HG02938 (cell line): ENCODE measurements around the gene SPPL2C.

ENCODE experiments used
- ATAC-seq: cut with Tn5 transposase; IDR thresholded peaks from one replicate; pipeline ENCODE4 v1.9.1; 2021; ENCODE audit warnings: mild to moderate bottlenecking, moderate library complexity; ENCODE audit not compliant: unreplicated experiment

Gene SPPL2C

GRCh38 chr17:45844695-45845375 lies at the start of gene SPPL2C:
Gene SPPL2C, plus strand, starts transcription at chr17:45844881. Its CDS starts 26 bp downstream, at chr17:45844907.
- ATAC-seq: no peak

DNA sequence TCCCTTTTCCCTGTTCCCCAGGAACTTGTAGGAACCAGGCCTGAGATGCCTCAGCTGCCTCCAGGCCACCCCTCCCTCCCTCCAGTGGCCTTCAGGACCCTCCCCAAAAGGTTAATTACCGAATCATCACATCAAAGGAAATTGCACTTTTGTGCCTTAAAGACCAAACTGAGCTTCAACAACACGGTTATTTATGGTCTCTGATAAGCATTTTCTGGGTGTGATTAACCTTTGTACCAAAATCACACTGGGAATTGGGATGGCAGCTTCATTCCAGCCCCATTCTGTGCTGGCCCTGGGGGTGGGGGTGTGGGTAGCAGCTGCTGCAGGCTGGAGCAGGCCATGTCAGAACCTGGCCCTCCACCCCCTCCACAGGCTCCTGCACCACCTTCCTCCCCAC lies 43.9 kb upstream of the SPPL2C start:
- no peak for ATAC-seq

DNA sequence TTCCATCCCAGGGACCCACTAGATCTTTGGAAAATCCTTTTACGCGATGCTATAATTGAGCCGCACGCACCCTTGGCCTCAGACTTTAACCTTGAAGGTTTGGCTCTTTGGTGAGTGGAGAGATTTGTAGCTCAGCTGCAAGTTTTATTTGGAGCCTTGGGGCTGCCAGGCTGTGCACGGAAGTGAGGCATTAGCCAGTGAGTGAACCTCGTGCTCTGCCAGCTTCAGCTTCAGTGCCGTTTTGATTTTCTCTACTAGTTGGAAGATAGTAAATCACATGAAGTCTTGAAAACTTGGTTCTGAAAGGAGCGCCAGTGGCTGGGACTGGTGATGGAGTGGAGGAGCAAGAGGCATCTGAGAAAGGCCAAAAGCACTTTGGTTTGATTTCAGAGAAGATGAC lies 43.3 kb upstream of the SPPL2C start:
- no peak for ATAC-seq

- ATAC-seq: no peak
Measured at GRCh38 chr17:45808845-45809244, 35.8 kb upstream of the SPPL2C start.

GRCh38 chr17:45809499-45809898 lies 35.2 kb upstream of the SPPL2C start:
- ATAC-seq: no peak

GRCh38 chr17:45812102-45812501 lies 32.6 kb upstream of the SPPL2C start:
- no peak for ATAC-seq

- ATAC-seq: no peak
Measured at GRCh38 chr17:45813048-45813725, 31.5 kb upstream of the SPPL2C start.

DNA sequence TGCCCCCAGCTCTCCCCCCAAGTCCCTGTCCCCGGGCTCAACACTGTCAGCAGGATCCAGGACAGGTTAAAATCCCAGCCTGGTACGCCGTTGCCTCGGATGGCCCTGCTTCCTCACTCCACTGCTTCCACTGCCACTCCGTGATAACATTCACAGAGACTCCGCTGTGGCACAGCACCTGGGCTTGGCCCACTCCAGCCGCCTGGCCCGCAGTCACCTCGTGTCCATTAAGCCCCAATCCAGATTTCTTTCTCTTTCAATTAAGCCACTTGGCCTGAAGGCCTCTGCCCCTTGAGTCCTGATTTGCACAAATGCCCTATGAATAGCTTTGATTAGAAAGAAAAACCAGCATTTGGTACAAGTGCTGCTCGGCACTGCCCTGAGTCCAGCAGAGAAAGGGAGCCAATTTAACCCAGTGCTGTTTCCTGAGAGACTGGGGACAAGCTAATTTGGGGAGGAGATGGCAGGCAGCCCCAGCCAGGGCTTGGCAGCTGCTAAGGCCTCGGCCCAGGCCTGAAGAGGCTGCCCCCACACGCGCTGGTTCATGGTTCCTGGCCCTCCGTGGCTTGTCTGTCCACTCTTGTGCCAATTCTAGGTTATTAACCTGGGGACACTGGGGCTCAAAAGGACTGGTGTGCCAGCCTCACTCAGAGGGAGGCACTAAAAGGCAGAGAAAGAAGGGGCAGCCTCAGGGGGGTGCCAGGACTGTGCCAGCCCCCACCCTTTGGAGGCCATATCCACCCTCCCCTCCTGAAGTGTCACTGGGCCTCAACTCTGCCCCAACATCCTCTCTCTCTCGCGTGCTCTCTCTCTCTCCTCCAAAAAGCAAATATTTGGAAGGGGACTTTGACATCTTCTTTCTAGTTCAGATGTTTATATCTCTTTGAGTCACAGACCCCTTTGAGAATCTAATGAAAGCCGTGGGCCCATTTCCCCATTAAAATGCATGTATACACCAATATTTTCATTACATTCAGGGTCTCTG lies 29.8 kb upstream of the SPPL2C start:
- ATAC-seq: no peak

GRCh38 chr17:45815752-45816151 lies 28.9 kb upstream of the SPPL2C start:
- ATAC-seq: no peak

DNA sequence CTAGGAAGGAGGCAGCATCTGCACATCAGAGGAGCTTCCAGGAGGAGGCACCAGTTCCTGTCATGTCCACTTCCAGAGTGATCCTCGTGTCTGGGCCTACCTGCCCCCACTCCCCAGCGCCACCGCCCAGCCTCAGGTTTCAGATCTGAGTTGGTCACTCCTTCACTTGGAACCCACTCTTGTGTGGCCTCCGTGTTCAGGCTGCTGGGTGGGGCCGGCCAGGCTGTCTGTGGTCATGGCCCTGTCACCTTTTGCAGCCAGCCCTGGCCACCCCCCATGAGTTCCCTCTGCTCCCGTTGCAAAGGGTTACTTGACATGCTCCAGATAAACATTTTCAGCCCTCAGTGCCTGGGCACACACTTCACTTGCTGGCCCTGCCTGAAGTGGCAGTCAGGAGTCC lies 26.6 kb upstream of the SPPL2C start:
- ATAC-seq: no peak

GRCh38 chr17:45818699-45819098 lies 26.0 kb upstream of the SPPL2C start:
- ATAC-seq: no peak

- no peak for ATAC-seq
Measured at GRCh38 chr17:45819632-45820031, 25.0 kb upstream of the SPPL2C start.

GRCh38 chr17:45820052-45820780 lies 24.5 kb upstream of the SPPL2C start:
- ATAC-seq: no peak

- ATAC-seq: no peak
Measured at GRCh38 chr17:45821147-45821546, 23.5 kb upstream of the SPPL2C start.

DNA sequence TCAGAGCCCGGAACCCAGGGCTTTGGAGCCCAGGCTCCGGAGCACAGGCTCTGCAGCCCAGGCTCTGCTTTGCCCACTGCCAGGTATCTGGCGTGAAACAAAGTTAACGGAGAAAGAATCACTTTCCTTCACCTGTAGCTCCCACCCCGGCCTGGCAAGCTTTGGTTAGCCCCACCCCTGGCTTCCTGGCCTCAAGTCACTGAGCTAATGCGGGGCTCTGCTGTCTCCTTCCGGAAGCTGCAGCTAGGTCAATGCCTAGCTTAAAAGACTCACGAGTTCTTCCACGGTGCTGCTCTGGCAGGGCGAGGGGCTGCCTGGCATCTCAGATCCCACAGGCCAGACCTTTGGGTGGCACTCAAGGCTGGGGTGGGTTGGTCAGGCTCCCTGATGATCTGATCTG lies 21.1 kb upstream of the SPPL2C start:
- ATAC-seq: no peak

GRCh38 chr17:45824475-45824874 lies 20.2 kb upstream of the SPPL2C start:
- no peak for ATAC-seq

GRCh38 chr17:45824901-45825492 lies 19.7 kb upstream of the SPPL2C start:
- no peak for ATAC-seq

GRCh38 chr17:45825792-45826191 lies 18.9 kb upstream of the SPPL2C start:
- no peak for ATAC-seq

DNA sequence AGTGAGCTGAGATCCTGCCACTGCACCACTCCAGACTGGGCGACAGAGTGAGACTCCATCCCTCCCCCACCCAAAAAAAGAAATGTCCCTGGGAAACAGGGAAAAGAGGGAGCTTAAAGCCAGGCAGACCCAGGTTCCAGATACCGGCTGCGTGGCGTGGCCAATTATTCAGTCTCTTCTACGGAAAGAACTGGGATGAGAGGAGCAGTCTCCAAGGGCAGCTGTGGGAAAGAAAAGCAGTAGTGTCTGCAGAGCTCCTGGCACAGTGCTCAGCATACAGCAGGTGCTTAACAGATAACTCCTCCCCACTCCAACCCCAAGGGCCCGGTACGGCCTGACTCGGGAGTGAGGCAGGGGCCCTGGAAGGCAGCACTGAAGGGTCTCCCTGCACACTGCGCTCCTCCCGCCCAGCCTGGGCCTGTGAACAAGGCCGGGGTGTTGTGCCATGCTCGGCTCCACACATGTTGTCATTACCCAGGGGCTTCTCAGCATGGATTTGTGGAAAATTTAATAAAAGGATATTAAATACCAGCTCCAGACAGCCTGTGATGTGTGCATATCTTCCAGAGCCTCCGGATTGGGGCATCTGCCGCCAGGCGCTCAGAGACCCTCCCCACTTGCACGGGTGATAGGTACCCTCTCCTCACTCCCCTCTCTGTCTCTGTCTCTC lies 17.6 kb upstream of the SPPL2C start:
- no peak for ATAC-seq

DNA sequence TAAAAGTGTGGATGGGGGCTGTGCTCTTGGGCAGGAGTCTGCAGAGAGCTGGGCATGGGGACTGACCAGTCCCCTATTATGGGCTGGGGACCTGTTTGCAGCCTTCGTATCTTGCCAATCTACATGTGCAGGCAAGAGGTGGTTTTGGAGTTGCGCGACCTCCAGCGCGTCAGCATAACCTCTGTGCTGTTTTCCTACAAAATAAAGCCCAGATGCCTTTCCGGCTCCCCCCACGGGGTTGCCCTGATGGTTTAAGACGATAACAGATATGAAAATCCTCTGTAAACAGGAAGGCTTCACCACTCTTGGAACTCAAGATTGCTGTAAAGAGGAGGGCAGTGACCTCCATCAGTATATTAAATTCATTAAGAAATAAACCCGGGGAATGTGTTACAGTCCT lies 16.5 kb upstream of the SPPL2C start:
- no peak for ATAC-seq
